ENCODE measurements around the gene REEP5.

Gene REEP5

DNA sequence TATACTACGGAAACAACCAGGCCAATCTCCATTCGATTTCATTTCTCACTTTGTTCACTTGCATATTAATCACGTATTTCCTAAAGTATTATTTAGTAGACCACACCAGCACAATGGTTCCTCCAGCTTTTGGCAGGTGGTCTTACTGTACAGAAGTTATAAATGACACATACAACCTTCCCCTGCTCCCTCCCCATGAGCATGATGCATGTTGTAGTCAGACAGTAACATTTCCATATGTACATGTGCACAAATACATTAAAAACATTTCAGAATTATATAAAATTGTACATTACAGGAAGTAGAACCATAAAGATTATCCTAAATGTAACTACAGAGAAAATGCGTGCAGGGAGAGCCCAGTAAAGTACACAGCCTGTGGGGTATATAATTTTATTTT is 43.9 kb downstream of the REEP5 start:
- peaks cover 46% of the 10 kb centered on the region for H3K4me1 ChIP-seq (ENCODE audit: low read length)
- no peak overlapping the region for H2AFZ ChIP-seq (ENCODE audit: low read length)
- H4K20me1 ChIP-seq (ENCODE audit: insufficient read depth, low read length): no peaks in the 10 kb centered on the region
- peak overlapping the region; percentile 55; the same call in 1 of the 2 replicates for H3K9ac ChIP-seq (ENCODE audit: low read length)
- peaks cover 26% of the 10 kb centered on the region for H3F3A ChIP-seq (ENCODE audit: insufficient read depth, low read length)
- H3K79me2 ChIP-seq (ENCODE audit: low read length): peaks cover 67% of the 10 kb centered on the region
- no peak for DNase-seq
- TF ChIP-seq EZH2phosphoT487 (IDR thresholded peaks at IDR 0.05; ENCODE audit: low read length) (no peak), EZH2 (optimal IDR thresholded peaks at IDR 0.05; ENCODE audit: low read depth, low read length) (no peak), CTCF (IDR thresholded peaks at IDR 0.05; ENCODE audit: low read length) (no peak)
- peak overlapping the region; percentile 87 for H3K27ac ChIP-seq (ENCODE audit: low read length)
- peaks cover 9% of the 10 kb centered on the region; the same call in 1 of the 2 replicates for H3K36me3 ChIP-seq (replicated peaks; ENCODE audit: insufficient read depth, low read length)
- no peaks in the 10 kb centered on the region for H3K9me2 ChIP-seq (replicated peaks; ENCODE audit: insufficient read depth, low read length)
- peak overlapping the region; percentile 62 for H3K4me2 ChIP-seq (ENCODE audit: low read depth, low read length)
- no peaks in the 10 kb centered on the region for H3K27me3 ChIP-seq (replicated peaks; ENCODE audit: insufficient read depth, low read length)
- no peaks in the 10 kb centered on the region for H3K9me3 ChIP-seq (replicated peaks; ENCODE audit: insufficient read depth, low read length)
- H3K4me3 ChIP-seq (ENCODE audit: low read length): peak overlapping the region; percentile 21; the same call in 1 of the 2 replicates

GRCh38 chr5:112876362-112876761 is 45.7 kb downstream of the REEP5 start:
- Histone ChIP-seq H4K20me1 (ENCODE audit: insufficient read depth, low read length) (no peaks in the 10 kb centered on the region), H3K27ac (ENCODE audit: low read length) (no peak overlapping the region), H3K4me2 (ENCODE audit: low read depth, low read length) (no peak overlapping the region), H3K9me3 (replicated peaks; ENCODE audit: insufficient read depth, low read length) (no peaks in the 10 kb centered on the region), H3K4me3 (ENCODE audit: low read length) (no peak overlapping the region), H2AFZ (ENCODE audit: low read length) (no peak overlapping the region), H3K4me1 (ENCODE audit: low read length) (peaks cover 43% of the 10 kb centered on the region), H3K27me3 (replicated peaks; ENCODE audit: insufficient read depth, low read length) (no peaks in the 10 kb centered on the region), H3F3A (ENCODE audit: insufficient read depth, low read length) (peaks cover 26% of the 10 kb centered on the region), H3K9me2 (replicated peaks; ENCODE audit: insufficient read depth, low read length) (no peaks in the 10 kb centered on the region), H3K36me3 (replicated peaks; ENCODE audit: insufficient read depth, low read length) (peaks cover 12% of the 10 kb centered on the region), H3K79me2 (ENCODE audit: low read length) (peaks cover 57% of the 10 kb centered on the region), H3K9ac (ENCODE audit: low read length) (no peak overlapping the region)
- no peak for DNase-seq
- TF ChIP-seq EZH2phosphoT487 (IDR thresholded peaks at IDR 0.05; ENCODE audit: low read length) (no peak), CTCF (IDR thresholded peaks at IDR 0.05; ENCODE audit: low read length) (no peak), EZH2 (optimal IDR thresholded peaks at IDR 0.05; ENCODE audit: low read depth, low read length) (no peak)

DNA sequence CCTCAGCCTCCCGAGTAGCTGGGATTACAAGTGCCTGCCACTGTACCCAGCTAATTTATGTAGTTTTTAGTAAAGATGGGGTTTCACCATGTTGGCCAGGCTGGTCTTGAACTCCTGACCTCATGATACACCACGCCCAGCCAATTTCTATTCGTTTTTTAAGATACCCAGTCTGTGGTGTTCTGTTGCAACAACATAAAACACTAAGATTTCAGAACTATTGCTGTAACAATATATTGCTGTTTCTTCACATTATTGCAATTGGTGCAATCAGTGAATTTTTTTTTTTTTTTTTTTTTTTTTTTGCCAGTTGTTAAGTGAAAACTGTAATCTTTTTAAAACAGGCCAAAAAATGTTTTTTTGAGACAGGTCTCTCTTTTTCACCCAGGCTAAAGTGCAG is 51.1 kb downstream of the REEP5 start:
- Histone ChIP-seq H3K27ac (ENCODE audit: low read length) (no peak overlapping the region), H3K9me2 (replicated peaks; ENCODE audit: insufficient read depth, low read length) (no peaks in the 10 kb centered on the region), H2AFZ (ENCODE audit: low read length) (no peak overlapping the region), H4K20me1 (ENCODE audit: insufficient read depth, low read length) (no peaks in the 10 kb centered on the region), H3K36me3 (replicated peaks; ENCODE audit: insufficient read depth, low read length) (peaks cover 12% of the 10 kb centered on the region), H3K79me2 (ENCODE audit: low read length) (peaks cover 60% of the 10 kb centered on the region), H3K9ac (ENCODE audit: low read length) (no peak overlapping the region), H3K4me2 (ENCODE audit: low read depth, low read length) (no peak overlapping the region), H3K4me1 (ENCODE audit: low read length) (peaks cover 39% of the 10 kb centered on the region), H3F3A (ENCODE audit: insufficient read depth, low read length) (peaks cover 31% of the 10 kb centered on the region), H3K4me3 (ENCODE audit: low read length) (no peak overlapping the region), H3K9me3 (replicated peaks; ENCODE audit: insufficient read depth, low read length) (no peaks in the 10 kb centered on the region), H3K27me3 (replicated peaks; ENCODE audit: insufficient read depth, low read length) (no peaks in the 10 kb centered on the region)
- no peak for DNase-seq
- TF ChIP-seq CTCF (IDR thresholded peaks at IDR 0.05; ENCODE audit: low read length) (no peak), EZH2phosphoT487 (IDR thresholded peaks at IDR 0.05; ENCODE audit: low read length) (no peak)

All from MM.1S (cell line).